DMS79 treated with DMSO at 0.1 percent for 48 hours (cell line): ENCODE measurements around the gene FUBP3.
A peak's percentile ranks its signal among the peaks of the same experiment; 100 is the strongest.

ENCODE experiments used
- DNase-seq: peaks from one replicate; lab custom pipeline; 2025; lab: John Stamatoyannopoulos, UW

The FUBP3 gene

GRCh38 chr9:130578865-130579737, at the start of gene FUBP3:
TSS of gene FUBP3 (plus strand) at chr9:130579577. CDS start at chr9:130579681, 104 bp downstream.
- peak; percentile 84 for DNase-seq

- DNase-seq: no peak
Observed at GRCh38 chr9:130530938-130531337, 48.4 kb upstream of the FUBP3 start.

GRCh38 chr9:130531670-130532069, 47.7 kb upstream of the FUBP3 start:
- no peak for DNase-seq

- DNase-seq: peak; percentile 73
Observed at GRCh38 chr9:130532426-130533080, 46.8 kb upstream of the FUBP3 start.

GRCh38 chr9:130535818-130536521, 43.4 kb upstream of the FUBP3 start:
- peak; percentile 99 for DNase-seq

GRCh38 chr9:130536701-130537107, 42.7 kb upstream of the FUBP3 start:
- no peak for DNase-seq

- no peak for DNase-seq
Observed at GRCh38 chr9:130537346-130538050, 41.9 kb upstream of the FUBP3 start.

- peak; percentile 71 for DNase-seq
Observed at GRCh38 chr9:130539420-130540223, 39.8 kb upstream of the FUBP3 start.

GRCh38 chr9:130541533-130541932, 37.8 kb upstream of the FUBP3 start:
- no peak for DNase-seq

GRCh38 chr9:130542038-130542437, 37.3 kb upstream of the FUBP3 start:
- DNase-seq: no peak

- peak; percentile 49 for DNase-seq
Observed at GRCh38 chr9:130542457-130543228, 36.7 kb upstream of the FUBP3 start.

GRCh38 chr9:130543368-130543767, 36.0 kb upstream of the FUBP3 start:
- no peak for DNase-seq

- no peak for DNase-seq
Observed at GRCh38 chr9:130543859-130544258, 35.5 kb upstream of the FUBP3 start.

GRCh38 chr9:130544364-130544763, 35.0 kb upstream of the FUBP3 start:
- DNase-seq: no peak

GRCh38 chr9:130548103-130548502, 31.3 kb upstream of the FUBP3 start:
- no peak for DNase-seq

- DNase-seq: no peak
Observed at GRCh38 chr9:130549093-130549735, 30.2 kb upstream of the FUBP3 start.

GRCh38 chr9:130554606-130555005, 24.8 kb upstream of the FUBP3 start:
- no peak for DNase-seq

- no peak for DNase-seq
Observed at GRCh38 chr9:130555061-130555460, 24.3 kb upstream of the FUBP3 start.

GRCh38 chr9:130555968-130556367, 23.4 kb upstream of the FUBP3 start:
- DNase-seq: peak; percentile 22
